H9 (cell line): ENCODE data around the gene PUS10. TPM values are rescaled to one million over a fixed set of nuclear protein-coding genes. Genes with fewer than 3 reads are reported as not detected.

ENCODE experiments used
- DNase-seq: peaks from one replicate; pipeline ENCODE4 v3.0.0-alpha.2; 2017
- H2AFZ ChIP-seq: one replicate; pipeline ENCODE4 v1.6.1; 2013; ENCODE audit warnings: mild to moderate bottlenecking, low read length, control low read depth, moderate library complexity
- H2AK5ac ChIP-seq: 2 replicates; pipeline ENCODE4 v1.6.1; 2013; ENCODE audit warnings: low read length, control low read depth, mixed read lengths; ENCODE audit not compliant: insufficient read length
- H2BK120ac ChIP-seq: one replicate; pipeline ENCODE4 v1.6.1; 2013; ENCODE audit warnings: low read depth, mild to moderate bottlenecking, low read length, control low read depth, inconsistent platforms; ENCODE audit not compliant: poor library complexity, severe bottlenecking
- H2BK12ac ChIP-seq: 2 replicates; pipeline ENCODE4 v1.6.1; 2013; ENCODE audit warnings: low read length, control low read depth, mixed read lengths, low read depth; ENCODE audit not compliant: insufficient read length
- H2BK15ac ChIP-seq: 2 replicates; pipeline ENCODE4 v1.6.1; 2013; ENCODE audit warnings: low read depth, low read length, control low read depth
- H2BK20ac ChIP-seq: one replicate; pipeline ENCODE4 v1.6.1; 2013; ENCODE audit warnings: low read depth, mild to moderate bottlenecking, low read length, control low read depth, inconsistent platforms; ENCODE audit not compliant: poor library complexity, severe bottlenecking
- H2BK5ac ChIP-seq: 2 replicates; pipeline ENCODE4 v1.6.1; 2013; ENCODE audit warnings: low read length, control low read depth, mixed read lengths; ENCODE audit not compliant: insufficient read length
- H3K14ac ChIP-seq: 2 replicates; pipeline ENCODE4 v1.6.1; 2013; ENCODE audit warnings: low read length, control low read depth; ENCODE audit not compliant: insufficient read depth
- H3K18ac ChIP-seq: 2 replicates; pipeline ENCODE4 v1.6.1; 2013; ENCODE audit warnings: low read depth, mild to moderate bottlenecking, mixed read lengths, low read length, control low read depth; ENCODE audit not compliant: insufficient read length
- H3K23ac ChIP-seq: 2 replicates; pipeline ENCODE4 v1.6.1; 2013; ENCODE audit warnings: low read length, control low read depth, mixed read lengths, low read depth; ENCODE audit not compliant: insufficient read length
- H3K23me2 ChIP-seq: 2 replicates; pipeline ENCODE4 v1.6.1; 2013; ENCODE audit warnings: low read depth, mild to moderate bottlenecking, mixed read lengths, low read length, control low read depth; ENCODE audit not compliant: insufficient read length, poor library complexity, severe bottlenecking
- H3K27ac ChIP-seq: 2 replicates; pipeline ENCODE4 v1.5.1; 2013; ENCODE audit warnings: low read length, control low read depth, mixed read lengths, low read depth; ENCODE audit not compliant: insufficient read length
- H3K27me3 ChIP-seq: 2 replicates; pipeline ENCODE4 v1.6.1; 2013; ENCODE audit warnings: low read length, control low read depth, inconsistent platforms; ENCODE audit not compliant: insufficient read depth
- H3K4ac ChIP-seq: 2 replicates; pipeline ENCODE4 v1.6.1; 2013; ENCODE audit warnings: low read depth, mild to moderate bottlenecking, control low read depth, inconsistent platforms, low read length, moderate library complexity
- H3K4me1 ChIP-seq: 2 replicates; pipeline ENCODE4 v1.6.1; 2013; ENCODE audit warnings: low read length, control low read depth, inconsistent platforms; ENCODE audit not compliant: insufficient read depth
- H3K4me2 ChIP-seq: 2 replicates; pipeline ENCODE4 v1.6.1; 2013; ENCODE audit warnings: low read length, control low read depth, mixed read lengths; ENCODE audit not compliant: insufficient read length, insufficient read depth
- H3K56ac ChIP-seq: 2 replicates; pipeline ENCODE4 v1.6.1; 2013; ENCODE audit warnings: low read depth, mild to moderate bottlenecking, mixed read lengths, low read length, control low read depth; ENCODE audit not compliant: insufficient read length
- H3K79me1 ChIP-seq: 2 replicates; pipeline ENCODE4 v1.6.1; 2013; ENCODE audit warnings: low read depth, mild to moderate bottlenecking, moderate library complexity, low read length, control low read depth, inconsistent platforms; ENCODE audit not compliant: insufficient read depth, poor library complexity, severe bottlenecking
- H3K79me2 ChIP-seq: 2 replicates; pipeline ENCODE4 v1.6.1; 2013; ENCODE audit warnings: low read length, control low read depth, inconsistent platforms; ENCODE audit not compliant: insufficient read depth
- H3K9ac ChIP-seq: 2 replicates; pipeline ENCODE4 v1.6.1; 2013; ENCODE audit warnings: low read length, control low read depth, mixed read lengths; ENCODE audit not compliant: insufficient read length; ENCODE audit errors: extremely low read depth
- H3K9me3 ChIP-seq: one replicate; pipeline ENCODE4 v1.6.1; 2013; ENCODE audit warnings: low read depth, low read length, inconsistent platforms; ENCODE audit not compliant: control insufficient read depth
- H3T11ph ChIP-seq: one replicate; pipeline ENCODE4 v1.6.1; 2013; ENCODE audit warnings: mild to moderate bottlenecking, low read length, control low read depth, inconsistent platforms
- H4K20me1 ChIP-seq: one replicate; pipeline ENCODE4 v1.6.1; 2013; ENCODE audit not compliant: control insufficient read depth, insufficient read length, insufficient read depth
- H4K5ac ChIP-seq: 2 replicates; pipeline ENCODE4 v1.6.1; 2013; ENCODE audit warnings: low read depth, mild to moderate bottlenecking, mixed read lengths, low read length, control low read depth; ENCODE audit not compliant: insufficient read length
- H4K8ac ChIP-seq: replicated peaks from 2 replicates; pipeline ENCODE4 v1.6.1; 2013; ENCODE audit warnings: low read length, control low read depth, mixed read lengths, low read depth; ENCODE audit not compliant: insufficient read length
- H4K91ac ChIP-seq: 2 replicates; pipeline ENCODE4 v1.6.1; 2013; ENCODE audit warnings: low read depth, mild to moderate bottlenecking, moderate library complexity, mixed read lengths, low read length, control low read depth; ENCODE audit not compliant: insufficient read length
- H3K27ac Mint-ChIP-seq, 3 experiments: 2 replicates in 2 of 3; 3 replicates in 1 of 3; pipeline ENCODE4 v1.8.0; 2020 to 2021; ENCODE audit warnings: mixed read lengths in 3 of 3, mild to moderate bottlenecking in 1 of 3, moderate library complexity in 1 of 3
- H3K27me3 Mint-ChIP-seq: 2 replicates; pipeline ENCODE4 v1.8.0; 2021; ENCODE audit warnings: low read depth, mild to moderate bottlenecking, moderate library complexity, mixed read lengths
- H3K36me3 Mint-ChIP-seq, 3 experiments: 2 replicates in 2 of 3; 3 replicates in 1 of 3; pipeline ENCODE4 v1.8.0; 2020 to 2021; ENCODE audit warnings: low read depth in 3 of 3, mixed read lengths in 3 of 3; ENCODE audit not compliant: insufficient read depth in 1 of 3
- H3K4me1 Mint-ChIP-seq, 2 experiments: 2 replicates each; pipeline ENCODE4 v1.8.0; 2020; ENCODE audit warnings: mixed read lengths in 2 of 2
- H3K4me3 Mint-ChIP-seq, 2 experiments: 2 replicates in 1 of 2; 3 replicates in 1 of 2; pipeline ENCODE4 v1.8.0; 2020 to 2021; ENCODE audit warnings: mild to moderate bottlenecking in 2 of 2, mixed read lengths in 2 of 2, moderate library complexity in 1 of 2
- H3K9me3 Mint-ChIP-seq, 2 experiments: 2 replicates in 1 of 2; 3 replicates in 1 of 2; pipeline ENCODE4 v1.8.0; 2020; ENCODE audit warnings: mild to moderate bottlenecking in 2 of 2, mixed read lengths in 2 of 2, moderate library complexity in 1 of 2
- CTCF ChIP-seq: fragments of 200-600 bp; sonication (generic); conservative IDR thresholded peaks from 3 replicates; pipeline ENCODE4 v1.8.0; 2021; ENCODE audit warnings: antibody characterized with exemption, mild to moderate bottlenecking
- WGBS: extraction: QIAGEN DNeasy Blood & Tissue Kit; methylation state at CpG from one replicate; pipeline ENCODE4 v1.1.7; 2013; ENCODE audit warnings: missing lambda C conversion rate, low lambda C conversion rate, mixed read lengths; ENCODE audit not compliant: insufficient read length; ENCODE audit errors: extremely low coverage; 5-methylcytosine and 5-hydroxymethylcytosine counted together
- total RNA-seq: library from RNA; stranded (reverse); gene quantifications from 2 replicates; pipeline ENCODE4 v1.2.1, GENCODE V29; 2021

Gene PUS10
- total RNA-seq, 1 experiment from 2014 or later, result 2.3 TPM

- Histone ChIP-seq H3K27me3 (no peaks in the 10 kb centered on the region), H4K8ac (no peak overlapping the region), H3K79me1 (no peaks in the 10 kb centered on the region), H2AFZ (no peak overlapping the region), H2BK15ac (no peak overlapping the region), H3K14ac (no peak overlapping the region), H3K4me2 (no peak overlapping the region), H3K79me2 (no peaks in the 10 kb centered on the region), H3K4me1 (no peaks in the 10 kb centered on the region), H4K20me1 (no peaks in the 10 kb centered on the region), H2BK20ac (no peak overlapping the region), H2BK12ac (no peak overlapping the region), H3K23me2 (no peaks in the 10 kb centered on the region), H3K23ac (no peak overlapping the region), H4K5ac (no peak overlapping the region), H3K4ac (no peak overlapping the region), H2BK5ac (no peak overlapping the region), H2AK5ac (no peak overlapping the region), H3K56ac (no peak overlapping the region), H2BK120ac (no peak overlapping the region), H3T11ph (no peak overlapping the region), H3K18ac (no peak overlapping the region), H3K27ac (no peak overlapping the region), H4K91ac (no peak overlapping the region), H3K9me3 (no peaks in the 10 kb centered on the region), H3K9ac (no peak overlapping the region)
- TF ChIP-seq CTCF, result no peak
- no peaks in the 10 kb centered on the region; a peak in 1 of 5 replicates for H3K9me3 Mint-ChIP-seq
- no peak for DNase-seq
- H3K4me1 Mint-ChIP-seq, result no peaks in the 10 kb centered on the region
- H3K36me3 Mint-ChIP-seq, result peaks cover 0 to 4% (median 4%) of the 10 kb centered on the region in 3 experiments; a peak in 2 of 7 replicates
- WGBS, result no CpG with 5 or more reads among the region's 2 CpGs
- H3K27ac Mint-ChIP-seq, result no peak overlapping the region
- no peaks in the 10 kb centered on the region for H3K27me3 Mint-ChIP-seq
- no peak overlapping the region for H3K4me3 Mint-ChIP-seq
These were observed 72.7 kb downstream of the PUS10 start for GRCh38 chr2:60945341-60945740.
